ENCODE results near the gene KCNG1.

- TF ChIP-seq CTCF (IDR thresholded peaks at IDR 0.05) = no peak
- no peak for TF ChIP-seq POLR2A (IDR thresholded peaks at IDR 0.05)
- TF ChIP-seq EP300 (IDR thresholded peaks at IDR 0.05) = no peak
These were observed 19.2 kb upstream of the KCNG1 start for GRCh38 chr20:51042064-51042463.

Data from tibial nerve (tissue), 4 donors.